ENCODE data around the gene IRGM. TPM values are rescaled to one million over a fixed set of nuclear protein-coding genes. Genes with fewer than 3 reads are reported as not detected.

The IRGM gene
- total and polyA plus RNA-seq, 2 of the 8 experiments (the other 6 are each of a cell fraction or from before 2014, with no cell fraction given), result 0.11 TPM; not detected in 1

DNA sequence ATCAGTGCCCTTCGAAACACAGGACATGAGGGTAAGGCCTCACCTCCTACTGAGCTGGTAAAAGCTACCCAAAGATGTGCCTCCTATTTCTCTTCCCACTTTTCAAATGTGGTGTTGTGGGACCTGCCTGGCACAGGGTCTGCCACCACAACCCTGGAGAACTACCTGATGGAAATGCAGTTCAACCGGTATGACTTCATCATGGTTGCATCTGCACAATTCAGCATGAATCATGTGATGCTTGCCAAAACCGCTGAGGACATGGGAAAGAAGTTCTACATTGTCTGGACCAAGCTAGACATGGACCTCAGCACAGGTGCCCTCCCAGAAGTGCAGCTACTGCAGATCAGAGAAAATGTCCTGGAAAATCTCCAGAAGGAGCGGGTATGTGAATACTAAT is 1.9 kb downstream of the IRGM start:
- no peak overlapping the region for H4K91ac ChIP-seq (replicated peaks; ENCODE audit: insufficient read length, low read length)
- H3K79me1 ChIP-seq (ENCODE audit: low read depth, low read length), result no peaks in the 10 kb centered on the region
- H3K23me2 ChIP-seq (ENCODE audit: low read depth, low read length), result no peaks in the 10 kb centered on the region
- peaks cover 0 to 3% (median 0%) of the 10 kb centered on the region in 4 experiments; a peak in 1 of 7 replicates for H3K4me1 ChIP-seq (replicated peaks in 1 of 4; ENCODE audit: control insufficient read depth in 3 of 4, insufficient read depth in 4 of 4, low read length in 3 of 4)
- no peak overlapping the region for H2BK20ac ChIP-seq (ENCODE audit: low read length)
- H3K79me2 ChIP-seq (ENCODE audit: control insufficient read depth in 1 of 2, insufficient read depth in 2 of 2, low read length in 2 of 2), result no peaks in the 10 kb centered on the region
- no peak overlapping the region for H4K5ac ChIP-seq (ENCODE audit: insufficient read length, low read depth, low read length)
- no peak overlapping the region for H2BK120ac ChIP-seq (replicated peaks; ENCODE audit: low read depth, low read length)
- H3K9me3 ChIP-seq (ENCODE audit: insufficient read depth in 2 of 2, low read depth in 1 of 2, low read length in 1 of 2), result peaks cover 0 to 7% of the 10 kb centered on the region in 2 experiments; a peak in 1 of 4 replicates
- no peaks in the 10 kb centered on the region for H3K36me3 ChIP-seq (ENCODE audit: control insufficient read depth in 2 of 4, insufficient read depth in 4 of 4, low read length in 3 of 4)
- H2BK15ac ChIP-seq (ENCODE audit: low read length), result no peak overlapping the region; the same call in 1 of the 2 replicates
- POLR2A ChIA-PET (ENCODE audit: partially characterized antibody), result interaction anchor here (1.0 kb wide), 1 partner anchor 288 kb away, joined by 4 read pairs; no protein-coding TSS in a partner anchor
- H3K4ac ChIP-seq (replicated peaks; ENCODE audit: insufficient read length, low read depth, low read length), result no peak overlapping the region
- H4K8ac ChIP-seq (ENCODE audit: extremely low read depth, insufficient read depth, low read length), result no peak overlapping the region
- no peak overlapping the region for H3K18ac ChIP-seq (ENCODE audit: extremely low read depth, low read length)
- H2AFZ ChIP-seq (ENCODE audit: low read length), result no peak overlapping the region
- CTCF ChIA-PET (ENCODE audit: partially characterized antibody), result interaction anchor here (0.6 to 4.6 kb wide), 17 partner anchors 9 to 389 kb away, joined by 3 to 88 read pairs (median 5); partner anchors contain the start of gene SMIM3
- H3K4me2 ChIP-seq (ENCODE audit: insufficient read depth in 1 of 2, low read depth in 2 of 2, low read length in 2 of 2), result no peak overlapping the region
- H3K4me3 ChIP-seq (ENCODE audit: extremely low read depth in 1 of 4, insufficient read depth in 2 of 4, low read depth in 3 of 4, low read length in 4 of 4), result no peak overlapping the region
- FAIRE-seq (no peak), DNase-seq (ENCODE audit: low read depth in 1 of 2, low spot score in 2 of 2) (no peak)
- no peak overlapping the region for H3K9ac ChIP-seq (replicated peaks in 1 of 4; ENCODE audit: extremely low read depth in 1 of 4, low read depth in 3 of 4, low read length in 3 of 4)
- H3K14ac ChIP-seq (ENCODE audit: insufficient read length), result no peak overlapping the region
- no peak for TF ChIP-seq CHD2 (IDR thresholded peaks at IDR 0.05; ENCODE audit: low read length)
- TF ChIP-seq KDM1A (IDR thresholded peaks at IDR 0.05; ENCODE audit: borderline replicate concordance, low read length), result no peak
- TF ChIP-seq CTBP2 (IDR thresholded peaks at IDR 0.05; ENCODE audit: borderline replicate concordance, insufficient read depth, insufficient read length, low read length), result no peak
- TF ChIP-seq ASH2L (IDR thresholded peaks at IDR 0.05; ENCODE audit: low read length), result no peak
- no peak for TF ChIP-seq SIX5 (IDR thresholded peaks at IDR 0.05; ENCODE audit: low read depth, low read length)
- no peak for TF ChIP-seq TAF1 (IDR thresholded peaks at IDR 0.05; ENCODE audit: low read depth, low read length)
- no peak for TF ChIP-seq SRF (IDR thresholded peaks at IDR 0.05; ENCODE audit: low read depth, low read length)
- H4K20me1 ChIP-seq (replicated peaks in 1 of 2; ENCODE audit: control insufficient read depth in 1 of 2, insufficient read depth in 2 of 2, low read length in 2 of 2), result no peaks in the 10 kb centered on the region
- H2BK12ac ChIP-seq (ENCODE audit: low read depth, low read length), result no peak overlapping the region
- no peak overlapping the region for H2AK5ac ChIP-seq (ENCODE audit: low read depth, low read length)
- H3K27ac ChIP-seq (ENCODE audit: low read depth, low read length), result no peak overlapping the region
- WGBS, 2 experiments (ENCODE audit: extremely low coverage in 1 of 2, insufficient coverage in 1 of 2, insufficient read length in 1 of 2, insufficient replicate concordance in 2 of 2, low coverage in 1 of 2, low lambda C conversion rate in 2 of 2, missing lambda C conversion rate in 1 of 2), result 83% methylated on average over 4 of the region's 4 CpGs; no CpG with 5 or more reads in 1 of the 2 experiments
- H3K56ac ChIP-seq (replicated peaks; ENCODE audit: insufficient read length, low read depth, low read length), result no peak overlapping the region
- H3K27me3 ChIP-seq (replicated peaks in 1 of 4; ENCODE audit: control insufficient read depth in 3 of 4, extremely low read depth in 1 of 4, insufficient read depth in 3 of 4, low read length in 3 of 4), result peaks cover 0 to 5% (median 4%) of the 10 kb centered on the region in 4 experiments; a peak in 4 of 7 replicates
- H2BK5ac ChIP-seq (ENCODE audit: low read depth, low read length), result no peak overlapping the region
- no peak overlapping the region for H3K23ac ChIP-seq (ENCODE audit: insufficient read length)

Data from H1 (cell line).